ENCODE measurements around the gene INSRR.

INSRR gene

DNA sequence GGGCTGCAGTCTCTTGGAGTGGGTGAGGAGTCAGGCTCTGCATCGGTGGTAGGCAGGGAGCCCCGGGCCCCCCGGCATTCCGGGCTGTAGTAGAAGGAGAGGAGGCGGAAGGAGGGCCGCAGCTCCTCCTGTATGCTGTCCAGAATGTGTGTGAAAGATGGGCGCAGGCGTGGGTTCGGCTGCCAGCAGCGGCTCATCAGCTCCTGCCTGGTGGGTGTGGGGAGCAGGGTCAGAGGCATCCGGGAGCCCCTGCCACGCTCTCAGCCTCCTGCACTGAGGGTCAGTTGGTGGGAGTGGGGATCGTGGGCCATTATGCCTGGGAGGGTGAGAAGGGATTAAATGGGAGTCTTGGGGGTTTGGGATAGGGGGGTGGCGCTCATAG is 18.0 kb downstream of the INSRR start:
- TF ChIP-seq FOXP2 (optimal IDR thresholded peaks at IDR 0.05; ENCODE audit: borderline replicate concordance, extremely low read depth, extremely low read length, insufficient read depth), result no peak
- TF ChIP-seq, protein P1, sequence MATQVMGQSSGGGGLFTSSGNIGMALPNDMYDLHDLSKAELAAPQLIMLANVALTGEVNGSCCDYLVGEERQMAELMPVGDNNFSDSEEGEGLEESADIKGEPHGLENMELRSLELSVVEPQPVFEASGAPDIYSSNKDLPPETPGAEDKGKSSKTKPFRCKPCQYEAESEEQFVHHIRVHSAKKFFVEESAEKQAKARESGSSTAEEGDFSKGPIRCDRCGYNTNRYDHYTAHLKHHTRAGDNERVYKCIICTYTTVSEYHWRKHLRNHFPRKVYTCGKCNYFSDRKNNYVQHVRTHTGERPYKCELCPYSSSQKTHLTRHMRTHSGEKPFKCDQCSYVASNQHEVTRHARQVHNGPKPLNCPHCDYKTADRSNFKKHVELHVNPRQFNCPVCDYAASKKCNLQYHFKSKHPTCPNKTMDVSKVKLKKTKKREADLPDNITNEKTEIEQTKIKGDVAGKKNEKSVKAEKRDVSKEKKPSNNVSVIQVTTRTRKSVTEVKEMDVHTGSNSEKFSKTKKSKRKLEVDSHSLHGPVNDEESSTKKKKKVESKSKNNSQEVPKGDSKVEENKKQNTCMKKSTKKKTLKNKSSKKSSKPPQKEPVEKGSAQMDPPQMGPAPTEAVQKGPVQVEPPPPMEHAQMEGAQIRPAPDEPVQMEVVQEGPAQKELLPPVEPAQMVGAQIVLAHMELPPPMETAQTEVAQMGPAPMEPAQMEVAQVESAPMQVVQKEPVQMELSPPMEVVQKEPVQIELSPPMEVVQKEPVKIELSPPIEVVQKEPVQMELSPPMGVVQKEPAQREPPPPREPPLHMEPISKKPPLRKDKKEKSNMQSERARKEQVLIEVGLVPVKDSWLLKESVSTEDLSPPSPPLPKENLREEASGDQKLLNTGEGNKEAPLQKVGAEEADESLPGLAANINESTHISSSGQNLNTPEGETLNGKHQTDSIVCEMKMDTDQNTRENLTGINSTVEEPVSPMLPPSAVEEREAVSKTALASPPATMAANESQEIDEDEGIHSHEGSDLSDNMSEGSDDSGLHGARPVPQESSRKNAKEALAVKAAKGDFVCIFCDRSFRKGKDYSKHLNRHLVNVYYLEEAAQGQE (IDR thresholded peaks at IDR 0.05; ENCODE audit: insufficient read depth in 1 of 2, low read depth in 2 of 2, low read length in 2 of 2), result no peak
- TF ChIP-seq SIN3A (IDR thresholded peaks at IDR 0.05; ENCODE audit: borderline replicate concordance, insufficient read depth, low read length), result no peak
- TF ChIP-seq TAF1 (IDR thresholded peaks at IDR 0.05; ENCODE audit: borderline replicate concordance, insufficient read depth, low read length), result no peak
- no peak for TF ChIP-seq POLR2AphosphoS5 (IDR thresholded peaks at IDR 0.05; ENCODE audit: low read depth, low read length)

DNA sequence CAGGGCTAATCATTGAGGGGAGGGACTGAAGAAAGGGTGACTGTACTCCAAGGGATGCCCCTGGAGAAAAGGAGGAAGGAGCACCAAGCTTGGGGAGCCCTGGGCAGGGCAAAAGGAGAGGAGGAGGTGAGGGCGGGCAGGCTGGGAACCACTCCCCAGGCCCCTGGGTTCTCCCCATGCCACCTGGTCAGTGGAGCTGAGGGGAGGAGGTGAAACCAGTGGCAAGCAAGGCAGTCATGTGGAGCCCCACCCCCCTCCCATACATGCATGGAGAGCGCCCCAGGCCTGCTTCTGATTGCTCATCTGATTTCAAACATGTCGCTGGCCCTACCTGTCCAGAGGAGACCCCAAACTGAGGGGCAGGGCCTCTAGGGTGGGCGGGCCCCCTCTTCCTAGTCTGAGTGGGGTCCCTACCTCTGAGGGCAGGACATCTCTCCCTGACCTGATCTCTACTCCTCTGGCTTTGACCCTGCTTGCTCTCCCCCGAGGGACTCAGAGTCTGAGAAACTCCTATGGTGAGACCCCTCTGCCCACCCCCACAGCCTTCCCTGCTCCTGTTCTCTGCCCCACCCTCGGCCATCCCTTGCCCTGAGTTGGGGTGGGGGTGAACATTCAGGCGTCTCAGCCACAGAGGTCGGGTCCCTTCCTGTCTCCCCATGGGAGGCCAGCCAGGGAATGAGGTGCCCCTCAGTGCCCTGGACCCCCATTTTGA is 18.6 kb downstream of the INSRR start:
- TF ChIP-seq, protein P1 (IDR thresholded peaks at IDR 0.05; ENCODE audit: insufficient read depth in 1 of 2, low read depth in 2 of 2, low read length in 2 of 2), result no peak
- TF ChIP-seq FOXP2 (optimal IDR thresholded peaks at IDR 0.05; ENCODE audit: borderline replicate concordance, extremely low read depth, extremely low read length, insufficient read depth) (no peak), SIN3A (IDR thresholded peaks at IDR 0.05; ENCODE audit: borderline replicate concordance, insufficient read depth, low read length) (no peak), POLR2AphosphoS5 (IDR thresholded peaks at IDR 0.05; ENCODE audit: low read depth, low read length) (no peak), TAF1 (IDR thresholded peaks at IDR 0.05; ENCODE audit: borderline replicate concordance, insufficient read depth, low read length) (no peak)

DNA sequence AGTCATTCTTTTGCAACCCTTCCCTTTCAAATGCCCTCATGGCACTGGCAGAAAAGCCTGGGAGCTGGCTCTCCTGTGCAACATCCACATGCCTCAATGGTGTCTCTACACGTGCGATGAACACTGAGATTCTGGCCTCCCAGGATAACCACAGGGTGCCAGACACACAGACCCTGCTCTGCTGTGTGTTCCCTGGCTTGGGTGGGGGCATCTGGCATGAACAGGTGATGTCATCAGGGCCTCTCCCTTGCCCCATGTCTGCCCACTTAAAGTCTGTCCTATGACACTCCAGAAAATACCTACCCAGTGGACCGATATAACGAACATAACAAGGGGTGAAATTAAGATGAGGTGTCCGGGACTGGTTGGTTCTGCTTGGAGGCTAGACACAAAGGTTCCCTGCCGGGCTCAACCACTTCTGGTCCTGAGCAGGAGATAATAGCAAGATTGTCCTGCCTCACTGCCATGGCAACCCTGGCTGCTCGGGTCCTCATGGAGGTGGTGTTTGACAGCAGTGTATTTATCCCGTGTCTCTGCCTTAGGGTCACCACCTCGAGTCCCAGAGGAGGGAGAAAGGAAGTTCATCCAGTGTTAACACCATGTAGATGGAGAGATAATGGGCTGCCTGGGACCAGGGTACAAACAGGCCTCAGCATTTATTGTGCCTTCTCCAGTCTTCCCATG is 19.3 kb downstream of the INSRR start:
- no peak for TF ChIP-seq SIN3A (IDR thresholded peaks at IDR 0.05; ENCODE audit: borderline replicate concordance, insufficient read depth, low read length)
- TF ChIP-seq TAF1 (IDR thresholded peaks at IDR 0.05; ENCODE audit: borderline replicate concordance, insufficient read depth, low read length), result no peak

DNA sequence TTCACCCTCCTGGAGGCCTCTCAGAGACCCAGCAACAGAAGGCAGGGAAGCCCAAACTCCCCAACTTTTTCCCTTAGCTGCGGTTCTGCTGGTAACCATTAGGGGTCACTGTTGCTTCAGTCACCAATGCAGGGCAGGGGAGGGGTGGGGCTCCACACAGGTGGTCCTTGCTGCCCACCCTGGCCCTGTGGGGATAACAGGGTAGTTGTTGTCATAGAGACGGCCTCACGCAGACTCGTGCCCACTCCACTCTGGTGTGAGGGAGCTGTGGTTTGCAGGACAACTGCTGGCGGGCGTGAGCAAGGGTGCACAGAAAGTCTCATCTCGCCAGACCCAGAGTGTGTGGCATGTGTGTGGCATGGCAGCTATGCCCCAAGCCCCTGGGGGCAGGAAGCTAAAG is 19.9 kb downstream of the INSRR start:
- TF ChIP-seq, protein P1 (IDR thresholded peaks at IDR 0.05; ENCODE audit: insufficient read depth in 1 of 2, low read depth in 2 of 2, low read length in 2 of 2), result no peak
- TF ChIP-seq TAF1 (IDR thresholded peaks at IDR 0.05; ENCODE audit: borderline replicate concordance, insufficient read depth, low read length), result no peak

DNA sequence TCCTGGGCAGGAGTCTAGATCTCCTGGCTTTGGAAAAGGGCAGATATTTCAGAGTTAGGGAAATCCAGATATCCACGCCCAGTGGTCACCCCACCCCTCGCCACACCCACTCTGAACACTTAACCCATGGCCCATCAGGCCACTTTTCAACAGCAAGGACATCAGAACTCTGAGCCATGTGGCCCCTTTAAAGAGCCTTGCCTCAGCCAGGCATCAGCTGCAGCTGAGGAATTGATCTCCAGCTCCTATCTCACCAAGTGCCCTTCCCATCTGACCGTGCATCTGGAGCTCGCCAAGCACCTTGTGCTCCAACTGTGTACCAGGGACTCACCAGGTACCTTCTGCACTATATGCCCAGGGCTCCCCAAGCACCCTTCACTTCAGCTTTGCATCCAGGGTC is 22.0 kb downstream of the INSRR start:
- no peak for TF ChIP-seq TAF1 (IDR thresholded peaks at IDR 0.05; ENCODE audit: borderline replicate concordance, insufficient read depth, low read length)
- no peak for TF ChIP-seq FOXP2 (optimal IDR thresholded peaks at IDR 0.05; ENCODE audit: borderline replicate concordance, extremely low read depth, extremely low read length, insufficient read depth)
- TF ChIP-seq POLR2AphosphoS5 (IDR thresholded peaks at IDR 0.05; ENCODE audit: low read depth, low read length), result no peak
- TF ChIP-seq, protein P1 (IDR thresholded peaks at IDR 0.05; ENCODE audit: insufficient read depth in 1 of 2, low read depth in 2 of 2, low read length in 2 of 2), result no peak
- TF ChIP-seq SIN3A (IDR thresholded peaks at IDR 0.05; ENCODE audit: borderline replicate concordance, insufficient read depth, low read length), result no peak

Measured in PFSK-1 (cell line).